GM12865 (cell line): ENCODE results near the gene MMP28.

Source experiments
- DNase-seq: peaks from one replicate; pipeline ENCODE4 v3.0.0; 2010; ENCODE audit warnings: low read depth
- H3K4me3 ChIP-seq: 2 replicates; pipeline ENCODE4 v1.5.1; 2011; ENCODE audit warnings: mild to moderate bottlenecking, low read depth, low read length, control low read depth
- CTCF ChIP-seq: IDR thresholded peaks from 2 replicates; pipeline ENCODE4 v1.5.1; 2011; ENCODE audit warnings: low read length, control low read depth, low read depth, inconsistent platforms; ENCODE audit not compliant: insufficient read depth; ENCODE audit errors: missing control alignments

MMP28 gene

DNA sequence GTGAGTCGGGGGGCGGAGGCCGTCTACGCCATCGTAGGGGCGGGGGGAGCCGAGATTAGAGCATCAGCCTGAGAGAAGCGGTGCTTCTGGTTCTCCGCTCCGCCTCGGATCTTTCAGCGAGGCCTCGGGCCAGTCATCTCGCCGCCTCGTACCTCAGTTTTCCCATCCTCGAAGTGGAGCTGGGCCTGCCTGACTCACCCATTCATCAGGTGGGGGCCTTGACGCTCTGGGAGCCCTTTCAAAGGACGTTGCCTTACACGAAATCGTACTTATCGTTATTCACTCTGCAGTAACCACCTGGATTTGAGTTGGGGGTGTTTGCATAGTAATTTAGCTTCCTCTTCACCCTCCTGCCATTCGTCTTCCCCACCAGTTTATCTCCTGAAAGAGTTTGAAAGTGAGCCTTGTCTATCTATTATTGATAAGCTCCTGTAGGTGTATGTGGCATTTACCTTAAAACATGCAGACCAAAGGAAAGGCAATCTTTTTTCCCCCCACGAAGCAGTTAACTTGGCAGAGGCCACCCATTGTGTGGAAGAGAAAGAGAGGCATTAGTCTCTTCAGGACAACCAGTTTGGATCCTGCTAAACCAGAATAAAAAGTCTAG is 14.5 kb upstream of the MMP28 start:
- peak overlapping the region; percentile 90 for H3K4me3 ChIP-seq
- no peak for TF ChIP-seq CTCF
- DNase-seq: no peak

DNA sequence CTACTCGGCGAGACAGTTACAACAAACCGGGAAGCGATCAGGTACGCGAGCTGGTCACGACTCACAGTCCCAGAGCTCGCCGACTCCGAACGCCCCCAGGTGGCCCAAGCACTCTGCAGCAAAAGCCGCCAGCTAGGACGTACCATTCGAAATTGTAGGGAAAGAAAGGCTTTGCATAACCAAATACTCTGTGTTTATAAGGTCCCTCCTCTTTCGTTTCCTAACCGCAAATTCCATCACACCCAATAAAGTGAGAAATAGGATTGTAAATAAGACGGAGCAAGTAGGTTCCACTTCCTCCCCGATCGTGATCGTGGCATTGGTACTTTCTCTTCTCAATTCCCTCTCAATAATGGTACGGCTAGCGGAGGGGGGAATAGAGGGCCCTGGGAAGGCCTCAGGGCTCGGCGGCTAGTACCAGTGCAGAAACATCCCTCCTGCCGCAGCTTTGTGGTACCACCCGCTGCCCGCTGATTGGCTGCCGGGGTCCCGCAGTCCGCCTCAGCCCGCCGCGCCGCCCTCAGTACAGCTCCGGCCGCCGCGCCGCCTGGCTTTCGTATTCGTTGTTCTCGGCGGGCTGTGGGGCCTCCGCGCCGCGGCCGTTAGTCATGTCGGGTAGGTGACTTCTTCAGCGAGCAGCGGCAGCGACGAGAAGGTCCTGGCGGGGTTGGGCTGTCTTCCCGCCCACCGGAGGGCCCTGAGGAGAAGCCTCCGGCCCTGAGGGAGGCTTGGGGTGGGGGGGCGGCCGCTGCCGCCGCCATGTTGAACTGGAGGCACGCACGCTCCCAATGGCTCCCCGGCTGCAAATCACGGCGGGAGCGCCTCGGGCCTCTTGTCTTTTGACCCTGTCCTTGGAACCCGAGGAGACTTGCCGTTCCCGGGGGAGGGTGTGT is 13.8 kb upstream of the MMP28 start, which contains the start of gene TAF15:
TAF15 (plus strand) TSS at position 523 of the 893 bp plus-strand sequence; CDS start at position 609, 86 bp downstream.
- peak within 1 kb of the TSS; percentile 90 for H3K4me3 ChIP-seq
- peak; percentile 82 for TF ChIP-seq CTCF
- peak; percentile 99 for DNase-seq

DNA sequence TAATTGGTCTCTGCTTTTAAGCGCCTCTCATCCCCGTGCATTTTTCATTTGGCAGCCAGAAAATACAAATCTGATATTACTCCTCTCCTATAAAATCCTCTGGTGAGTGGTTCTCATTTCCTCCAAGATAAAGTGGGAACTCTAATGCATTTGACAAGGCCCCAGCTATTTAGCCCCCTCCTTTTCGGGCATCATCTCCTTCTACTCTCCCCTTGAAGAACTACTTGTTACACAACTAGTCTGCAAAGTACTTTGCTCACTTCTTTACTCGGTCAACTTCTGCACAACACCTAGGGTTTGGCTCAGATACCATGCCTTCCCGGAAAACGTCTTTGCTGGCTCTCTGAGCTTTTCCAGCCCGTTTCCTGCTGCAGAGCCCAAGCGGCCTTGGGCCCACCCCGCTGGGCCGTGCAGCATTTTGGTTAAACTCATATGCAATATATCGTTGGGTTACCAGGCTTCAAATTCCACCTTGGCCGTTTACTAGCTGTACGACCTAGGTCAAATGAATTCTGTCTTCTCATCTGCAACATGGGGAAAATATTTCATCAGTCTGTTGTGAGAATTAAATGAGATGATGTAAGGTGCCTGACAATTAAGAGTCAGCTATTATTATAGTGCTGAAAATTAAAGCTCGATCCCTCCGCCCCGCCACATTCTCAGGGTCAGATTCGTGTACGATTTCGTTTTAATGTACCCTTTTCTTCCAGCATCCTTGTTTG is 13.0 kb upstream of the MMP28 start:
- no peak for TF ChIP-seq CTCF
- peak overlapping the region; percentile 90 for H3K4me3 ChIP-seq
- DNase-seq: no peak

- no peak overlapping the region for H3K4me3 ChIP-seq
- no peak for TF ChIP-seq CTCF
- DNase-seq: no peak
These were observed 12.1 kb upstream of the MMP28 start for GRCh38 chr17:35807371-35808144.

DNA sequence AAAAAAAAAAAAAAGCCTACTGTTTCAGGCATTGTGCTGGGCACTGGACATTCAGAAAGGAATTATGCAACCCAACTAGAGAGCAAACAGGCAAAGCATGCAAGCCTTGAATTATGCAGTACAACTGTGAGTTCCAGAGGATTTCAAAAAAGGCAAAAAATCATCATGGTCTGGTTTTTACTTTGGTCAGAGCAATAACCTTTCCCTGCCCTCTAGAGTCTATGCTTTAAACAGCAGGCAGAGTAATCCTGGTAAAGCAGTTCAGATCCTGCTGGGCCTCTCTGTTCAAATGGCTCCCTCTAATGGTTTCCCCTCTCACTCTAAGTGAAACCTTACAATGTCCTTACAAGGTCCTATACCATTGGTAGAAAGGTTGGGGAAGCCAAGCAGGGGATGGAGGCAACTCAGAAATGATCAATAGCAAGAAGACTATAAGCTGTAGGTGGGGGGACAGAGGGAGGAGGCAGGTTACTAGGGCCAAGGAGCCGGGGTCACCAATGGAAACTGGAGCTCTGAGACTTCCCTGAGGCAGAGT is 9.3 kb upstream of the MMP28 start:
- DNase-seq: peak; percentile 87
- H3K4me3 ChIP-seq: no peak overlapping the region
- peak; percentile 75 for TF ChIP-seq CTCF
